Breast epithelium (tissue), 4 donors: ENCODE results near the gene AKAP17A. TPM values are rescaled to one million over a fixed set of nuclear protein-coding genes. Genes with fewer than 3 reads are reported as not detected.
"Not testable (repeated sequence)": the region's sequence is repeated elsewhere in the genome, so short reads cannot be mapped to it uniquely, and the experiment has no call there.

Experiments
- DNase-seq, 2 donors: peaks; one replicate each; pipeline ENCODE4 v3.0.0-alpha.2; 2019; ENCODE audit warnings: low spot score in 2 of 2
- H3K27ac ChIP-seq, 2 donors: fragments of 200-600 bp; sonication (generic) in 1 of 2; one replicate each; pipeline ENCODE4 v1.5.1; 2016 to 2019; ENCODE audit warnings: mild to moderate bottlenecking in 1 of 2
- H3K27me3 ChIP-seq, 2 donors: fragments of 200-600 bp; sonication (generic) in 1 of 2; one replicate each; pipeline versions ENCODE4 v1.5.1 to v1.6.0; 2017 to 2019; ENCODE audit warnings: control low read depth in 1 of 2, mild to moderate bottlenecking in 1 of 2
- H3K36me3 ChIP-seq: fragments of 200-600 bp; one replicate; pipeline ENCODE4 v1.5.1; 2019
- H3K4me1 ChIP-seq, 2 donors: fragments of 200-600 bp; sonication (generic); one replicate each; pipeline ENCODE4 v1.5.1; 2016 to 2019; ENCODE audit warnings: control low read depth in 1 of 2
- H3K4me3 ChIP-seq, 3 donors: fragments of 200-600 bp; sonication (generic); 1 replicate in 2 of 3; 2 replicates in 1 of 3; pipeline ENCODE4 v1.5.1; 2016 to 2019; ENCODE audit warnings: mild to moderate bottlenecking in 3 of 3, moderate library complexity in 2 of 3
- H3K9me3 ChIP-seq, 2 donors: fragments of 200-600 bp; sonication (generic) in 1 of 2; one replicate each; pipeline ENCODE4 v1.5.1; 2016 to 2019; ENCODE audit warnings: control low read depth in 1 of 2
- CTCF ChIP-seq, 3 donors: fragments of 450-650 bp; IDR thresholded peaks; one replicate each; pipeline ENCODE4 v1.5.1; 2016 to 2017; ENCODE audit warnings: antibody characterized with exemption in 3 of 3, mild to moderate bottlenecking in 3 of 3, moderate library complexity in 3 of 3
- POLR2A ChIP-seq: fragments of 450-650 bp; IDR thresholded peaks from one replicate; pipeline ENCODE4 v1.6.1; 2016; ENCODE audit warnings: antibody characterized with exemption, mild to moderate bottlenecking, moderate library complexity
- POLR2AphosphoS5 ChIP-seq, 3 donors: sonication (generic); formaldehyde crosslinking; IDR thresholded peaks; one replicate each; pipeline ENCODE4 v1.6.1; 2017; ENCODE audit warnings: antibody characterized with exemption in 3 of 3
- intact Hi-C: fragments of 100-400 bp; cut with DNase I; formaldehyde crosslinking; loops from one replicate; pipeline ENCODE4 v1.15.1; 2023; ENCODE audit warnings: low total_unique reads
- total RNA-seq, 3 donors: library from RNA; depleted of rRNA; stranded (reverse); fragments of >200 nt; gene quantifications; one replicate each; pipeline ENCODE4 v1.1.0, GENCODE V29; 2016

The AKAP17A gene
- total RNA-seq, 3 donors from 2014 or later: 32.2 to 62.3 (median 56.3) TPM

GRCh38 chrX:1564750-1565683, 26.4 kb upstream of the AKAP17A start:
- no peak overlapping the region for H3K27ac ChIP-seq
- H3K36me3 ChIP-seq: no peaks in the 10 kb centered on the region
- H3K4me3 ChIP-seq: no peak overlapping the region
- H3K9me3 ChIP-seq: no peaks in the 10 kb centered on the region
- no peaks in the 10 kb centered on the region for H3K4me1 ChIP-seq
- no peak for TF ChIP-seq CTCF (IDR thresholded peaks at IDR 0.05)
- no peak for TF ChIP-seq POLR2AphosphoS5 (IDR thresholded peaks at IDR 0.05)
- TF ChIP-seq POLR2A: no peak
- DNase-seq: no peak
- intact Hi-C loops: no loop called here
- no peaks in the 10 kb centered on the region for H3K27me3 ChIP-seq

- not testable (repeated sequence) for DNase-seq
- intact Hi-C loops: loop anchor here (10.0 kb wide), 1 partner anchor 329 kb away; no protein-coding TSS in a partner anchor
These were observed 17.2 kb upstream of the AKAP17A start for GRCh38 chrX:1574181-1574580.

GRCh38 chrX:1576201-1576992, 15.0 kb upstream of the AKAP17A start:
- intact Hi-C loops: loop anchor here (10.0 kb wide), 1 partner anchor 332 kb away; no protein-coding TSS in a partner anchor
- TF ChIP-seq CTCF (IDR thresholded peaks at IDR 0.05) (no peak), POLR2A (no peak), POLR2AphosphoS5 (IDR thresholded peaks at IDR 0.05) (no peak)
- Histone ChIP-seq H3K4me1 (no peaks in the 10 kb centered on the region), H3K36me3 (no peaks in the 10 kb centered on the region), H3K9me3 (no peaks in the 10 kb centered on the region), H3K4me3 (no peak overlapping the region), H3K27ac (no peak overlapping the region), H3K27me3 (no peaks in the 10 kb centered on the region)
- no peak for DNase-seq

More at GRCh38 chrX:1574181-1574580, 17.2 kb upstream of the AKAP17A start:
- H3K36me3 ChIP-seq, H3K4me1 ChIP-seq, H3K27me3 ChIP-seq, H3K27ac ChIP-seq, H3K9me3 ChIP-seq, H3K4me3 ChIP-seq: not testable (repeated sequence)

GRCh38 chrX:1577845-1578244, 13.6 kb upstream of the AKAP17A start:
- intact Hi-C loops: loop anchor here (10.0 kb wide), 1 partner anchor 333 kb away; no protein-coding TSS in a partner anchor
- no peak for TF ChIP-seq POLR2A
- TF ChIP-seq POLR2AphosphoS5 (IDR thresholded peaks at IDR 0.05): no peak
- no peak for TF ChIP-seq CTCF (IDR thresholded peaks at IDR 0.05)

GRCh38 chrX:1578511-1579173, 12.8 kb upstream of the AKAP17A start:
- Histone ChIP-seq H3K36me3 (no peaks in the 10 kb centered on the region), H3K9me3 (no peaks in the 10 kb centered on the region), H3K27me3 (no peaks in the 10 kb centered on the region), H3K27ac (no peak overlapping the region), H3K4me1 (no peaks in the 10 kb centered on the region), H3K4me3 (no peak overlapping the region)
- no peak for DNase-seq
- TF ChIP-seq POLR2AphosphoS5 (IDR thresholded peaks at IDR 0.05) (no peak), CTCF (IDR thresholded peaks at IDR 0.05) (no peak), POLR2A (no peak)
- intact Hi-C loops: loop anchor here (10.0 kb wide), 1 partner anchor 334 kb away; no protein-coding TSS in a partner anchor

More at GRCh38 chrX:1577845-1578244, 13.6 kb upstream of the AKAP17A start:
- no peak for DNase-seq
- Histone ChIP-seq H3K36me3 (no peaks in the 10 kb centered on the region), H3K27ac (no peak overlapping the region), H3K9me3 (no peaks in the 10 kb centered on the region), H3K4me3 (no peak overlapping the region), H3K27me3 (no peaks in the 10 kb centered on the region), H3K4me1 (no peaks in the 10 kb centered on the region)
